CD1c-positive myeloid dendritic cell (primary cell): ENCODE measurements around the gene NOXA1.
A peak's percentile ranks its signal among the peaks of the same experiment; 100 is the strongest.
"Not testable (repeated sequence)": the region's sequence is repeated elsewhere in the genome, so short reads cannot be mapped to it uniquely, and the experiment has no call there.

Source experiments
- DNase-seq: peaks from one replicate; pipeline ENCODE4 v3.0.0-alpha.2; 2016; ENCODE audit errors: extremely low spot score

Gene NOXA1

GRCh38 chr9:137465000-137465719, 42.0 kb downstream of the NOXA1 start:
- DNase-seq: no peak

GRCh38 chr9:137465720-137466388, 42.7 kb downstream of the NOXA1 start:
- DNase-seq: no peak

DNA sequence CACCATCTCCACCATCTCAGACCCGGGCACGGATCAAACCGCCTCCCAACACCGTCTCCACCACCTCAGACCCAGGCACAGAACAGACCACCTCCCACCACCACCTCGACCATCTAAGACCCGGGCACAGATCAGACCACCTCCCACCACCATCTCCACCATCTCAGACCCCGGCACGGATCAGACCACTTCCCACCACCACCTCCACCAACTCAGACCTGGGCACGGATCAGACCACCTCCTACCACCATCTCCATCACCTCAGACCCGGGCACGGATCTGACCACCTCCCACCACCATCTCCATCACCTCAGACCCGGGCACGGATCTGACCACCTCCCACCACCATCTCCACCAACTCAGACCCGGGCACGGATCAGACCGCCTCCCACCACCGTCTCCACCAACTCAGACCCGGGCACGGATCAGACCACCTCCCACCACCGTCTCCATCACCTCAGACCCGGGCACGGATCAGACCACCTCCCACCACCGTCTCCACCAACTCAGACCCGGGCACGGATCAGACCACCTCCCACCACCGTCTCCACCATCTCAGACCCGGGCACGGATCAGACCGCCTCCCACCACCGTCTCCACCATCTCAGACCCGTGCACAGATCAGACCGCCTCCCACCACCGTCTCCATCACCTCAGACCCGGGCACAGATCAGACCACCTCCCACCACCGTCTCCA, 43.3 kb downstream of the NOXA1 start:
- not testable (repeated sequence) for DNase-seq

GRCh38 chr9:137467161-137467581, 44.0 kb downstream of the NOXA1 start:
- DNase-seq: no peak

GRCh38 chr9:137467896-137468295, 44.7 kb downstream of the NOXA1 start:
- DNase-seq: no peak

DNA sequence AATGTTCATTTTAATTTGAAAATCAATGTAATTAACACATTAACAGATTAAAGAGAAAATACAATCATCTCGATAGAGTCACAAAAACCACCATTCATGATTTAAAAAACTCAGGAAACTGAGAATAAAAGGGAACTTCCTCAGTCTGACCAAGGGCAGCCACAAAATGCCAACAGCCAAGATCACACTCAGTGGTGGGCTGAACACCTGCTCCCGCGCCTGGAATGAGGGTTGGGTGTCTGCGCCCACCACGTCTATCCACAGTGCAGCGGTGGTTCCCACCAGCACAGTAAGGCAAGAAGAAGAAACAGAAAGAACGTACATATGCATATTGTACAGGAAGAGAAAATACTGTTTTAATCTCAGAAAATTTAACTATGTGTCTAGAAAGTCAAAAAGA, 47.6 kb downstream of the NOXA1 start:
- DNase-seq: peak; percentile 18

DNA sequence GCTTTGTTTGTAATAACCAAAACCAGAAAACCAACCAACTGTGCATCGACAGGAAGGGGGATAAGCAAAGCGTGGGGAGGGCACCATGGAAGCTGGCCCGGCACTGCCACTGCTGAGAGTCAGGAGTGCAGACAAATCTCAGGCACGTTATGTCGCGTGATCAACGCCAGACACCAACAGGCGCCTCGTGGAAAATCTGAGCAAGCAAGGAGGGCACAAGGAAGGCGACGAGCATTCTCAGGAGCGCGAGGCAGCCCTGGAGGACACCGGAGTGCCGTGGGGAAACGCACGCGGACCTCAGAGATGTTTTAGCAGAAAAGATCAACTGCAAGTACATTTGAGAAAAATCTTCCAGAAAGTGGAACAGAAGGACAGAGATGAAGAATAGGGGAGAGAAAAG, 51.1 kb downstream of the NOXA1 start:
- DNase-seq: no peak

GRCh38 chr9:137475666-137476065, 52.5 kb downstream of the NOXA1 start:
- no peak for DNase-seq

DNA sequence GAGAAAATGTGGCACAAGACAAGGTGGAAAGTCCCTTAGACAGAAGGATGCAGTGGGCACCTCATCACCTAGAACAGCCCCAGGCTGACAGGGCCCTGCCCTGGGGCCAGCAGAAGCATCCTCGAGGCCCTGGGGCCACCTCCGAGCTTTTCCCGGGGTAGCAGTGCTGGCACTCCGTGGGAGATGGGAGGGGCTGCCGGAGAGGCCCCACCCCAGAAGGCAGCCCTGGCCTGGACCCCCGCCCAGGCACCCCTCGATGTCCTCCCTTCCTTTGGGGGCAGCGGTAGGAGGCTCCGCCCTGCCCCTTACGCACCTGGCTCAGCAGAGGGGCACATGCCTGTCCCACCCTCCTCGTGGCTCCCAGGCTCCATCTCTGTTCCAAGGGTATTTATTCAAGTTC, 53.7 kb downstream of the NOXA1 start:
- no peak for DNase-seq

DNA sequence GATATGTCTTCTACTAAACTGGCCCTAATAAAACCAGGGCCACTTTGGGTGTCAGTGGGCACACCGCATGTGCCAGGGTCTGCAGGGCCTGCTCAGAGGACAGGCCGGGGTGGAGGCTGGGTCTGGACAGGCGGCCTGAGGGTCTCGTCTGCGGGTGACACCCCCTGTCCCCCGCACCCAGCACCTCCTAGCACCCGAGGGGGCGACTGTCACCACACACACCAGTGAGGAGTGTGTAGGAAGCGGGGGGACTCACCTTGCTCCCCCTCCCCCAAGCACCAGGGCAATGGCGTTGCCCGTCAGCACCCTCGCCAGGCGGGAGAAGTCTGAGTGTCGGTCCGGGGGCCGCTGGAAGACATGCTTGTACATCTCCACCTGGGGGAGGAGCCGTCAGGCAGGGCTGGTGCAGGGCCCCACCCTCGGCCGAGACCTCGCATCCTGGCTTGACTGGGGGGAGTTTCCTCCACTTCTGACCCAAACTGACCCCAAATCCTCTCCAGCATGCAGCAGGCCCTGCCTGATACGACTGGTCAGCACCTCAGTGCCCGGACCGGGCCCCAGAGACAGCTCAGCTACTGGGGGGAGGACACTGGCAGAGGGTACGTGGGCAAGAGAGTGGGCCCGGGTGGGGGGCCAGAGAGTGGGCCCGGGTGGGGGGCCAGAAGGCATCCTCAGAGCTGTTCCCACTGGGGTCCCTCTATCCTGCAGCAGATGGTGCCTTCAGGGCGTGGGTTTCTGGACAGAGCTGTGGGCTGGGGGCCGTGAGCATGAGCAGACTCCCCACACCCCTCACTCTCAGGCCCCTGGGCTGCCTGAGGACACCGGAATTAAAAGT, 54.8 kb downstream of the NOXA1 start:
- no peak for DNase-seq

- DNase-seq: no peak
These were observed 55.4 kb downstream of the NOXA1 start for GRCh38 chr9:137478613-137478961.

DNA sequence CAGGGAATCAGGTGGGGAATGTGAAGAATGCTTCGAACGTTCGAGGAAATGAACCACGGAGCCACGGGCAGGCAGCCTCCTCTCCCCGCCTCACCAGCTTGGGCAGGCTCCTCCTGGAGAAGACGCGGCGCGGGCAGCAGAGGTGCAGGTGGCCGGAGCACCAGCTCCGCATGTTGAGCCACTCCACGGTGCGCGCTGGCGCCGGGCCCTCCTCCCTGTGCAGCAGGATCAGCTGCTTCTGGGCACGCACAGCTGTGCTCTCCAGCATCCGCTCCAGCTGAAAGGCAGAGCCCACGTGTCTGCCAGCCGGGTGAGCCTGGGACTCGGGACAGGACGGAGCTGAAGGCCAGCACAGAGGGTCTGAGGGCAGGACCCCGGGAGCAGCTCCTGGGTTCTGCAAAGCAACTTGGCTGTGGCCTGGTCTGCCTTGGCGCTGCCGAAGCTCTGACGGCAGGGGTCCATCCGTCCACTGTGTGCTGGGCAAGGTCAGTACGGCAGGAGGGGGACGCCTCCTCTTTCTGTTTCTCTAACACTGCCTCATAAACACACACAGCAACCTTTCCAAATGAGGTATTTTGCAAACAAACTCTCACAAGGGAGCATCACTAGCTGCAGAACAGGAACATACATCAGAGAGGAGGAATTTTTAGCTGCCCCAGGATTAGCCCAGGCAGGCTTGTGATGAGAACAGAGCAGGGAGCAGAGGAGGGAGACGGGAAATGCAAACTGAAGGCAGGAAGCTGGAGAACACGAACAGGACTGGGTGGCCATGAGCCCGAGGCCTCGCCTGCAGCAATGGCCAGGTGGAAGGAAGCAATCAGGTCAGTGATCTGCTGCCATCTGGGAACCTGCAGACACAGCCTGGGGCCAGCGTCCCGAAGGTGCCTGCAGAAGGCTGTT, 56.0 kb downstream of the NOXA1 start:
- DNase-seq: no peak

GRCh38 chr9:137479892-137480685, 56.9 kb downstream of the NOXA1 start:
- no peak for DNase-seq

- no peak for DNase-seq
These were observed 57.8 kb downstream of the NOXA1 start for GRCh38 chr9:137480686-137481683.

DNA sequence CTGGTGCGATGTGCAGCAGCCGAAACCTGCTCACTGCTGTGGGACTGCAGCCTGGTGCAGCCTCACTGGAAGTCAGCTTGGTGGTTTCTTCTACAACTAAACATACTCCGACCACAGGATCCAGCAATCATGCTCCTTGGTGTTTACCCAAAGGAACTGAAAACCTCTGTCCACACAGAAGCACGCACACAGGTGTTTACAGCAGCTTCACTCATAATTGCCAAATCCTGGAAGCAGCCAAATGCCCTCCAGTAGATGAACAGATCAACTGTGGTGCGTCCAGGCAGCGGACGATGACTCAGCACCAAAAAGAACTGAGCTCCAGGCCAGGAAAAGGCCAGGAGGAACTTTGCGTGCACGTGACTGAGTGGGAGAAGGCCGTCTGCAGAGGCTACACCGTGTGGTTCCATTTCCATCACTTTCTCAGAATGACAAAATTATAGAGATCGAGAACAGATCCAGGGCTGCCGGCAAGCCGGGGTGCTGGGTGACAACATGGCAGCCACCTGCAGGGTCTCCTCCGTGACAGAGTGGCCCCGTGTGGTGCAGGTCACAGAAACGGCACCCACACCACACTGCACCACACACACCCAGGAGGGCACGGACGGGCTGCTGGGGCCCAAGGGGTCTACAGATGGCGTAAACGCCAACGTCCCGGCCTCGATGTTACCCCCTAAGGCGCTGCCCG, 59.0 kb downstream of the NOXA1 start:
- peak; percentile 90 for DNase-seq
